GM19455 (cell line): Measurements from ENCODE around the gene C6orf58.

ENCODE experiments used
- ATAC-seq: cut with Tn5 transposase; IDR thresholded peaks from one replicate; pipeline ENCODE4 v1.9.1; 2021; ENCODE audit not compliant: unreplicated experiment

C6orf58 gene

DNA sequence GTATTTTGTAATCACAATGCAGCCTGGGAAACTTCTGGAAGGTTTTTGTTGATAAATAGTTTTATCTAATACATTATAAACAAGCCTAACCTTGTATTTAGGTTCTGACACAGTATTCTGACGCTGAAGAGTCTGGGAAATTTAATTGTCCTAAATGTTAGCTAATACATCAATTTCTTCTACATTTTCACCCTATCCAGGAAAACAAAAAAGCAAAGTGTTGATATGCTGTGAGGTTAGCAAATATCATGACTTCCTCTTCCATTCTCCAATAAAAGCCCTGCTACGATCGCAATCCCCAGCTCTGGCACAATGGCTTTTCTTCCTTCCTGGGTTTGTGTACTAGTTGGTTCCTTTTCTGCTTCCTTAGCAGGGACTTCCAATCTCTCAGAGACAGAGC, at the start of gene C6orf58:
Gene C6orf58, plus strand, starts transcription at position 301 of the 400 bp plus-strand sequence. Its CDS starts 12 bp downstream, at position 313.
- ATAC-seq = no peak

DNA sequence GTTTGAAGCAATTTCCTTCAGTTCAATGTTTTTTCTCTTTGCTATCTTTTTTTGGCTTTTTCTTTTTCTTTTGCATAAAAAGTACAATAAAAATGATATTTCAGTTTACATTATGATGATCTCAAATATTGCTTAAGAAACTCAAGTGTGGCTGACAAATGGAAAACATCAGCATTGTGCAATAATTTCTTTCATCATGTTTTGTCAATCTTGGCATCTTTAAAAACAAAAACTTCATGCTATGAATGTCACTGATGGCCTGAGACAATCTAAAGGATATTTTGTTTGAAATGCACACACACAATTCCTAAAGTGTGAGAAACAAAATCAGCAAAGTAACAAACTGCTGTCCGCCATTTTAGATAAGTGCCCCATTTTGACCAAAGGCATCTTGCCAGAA, 44.0 kb upstream of the C6orf58 start:
- ATAC-seq = no peak

DNA sequence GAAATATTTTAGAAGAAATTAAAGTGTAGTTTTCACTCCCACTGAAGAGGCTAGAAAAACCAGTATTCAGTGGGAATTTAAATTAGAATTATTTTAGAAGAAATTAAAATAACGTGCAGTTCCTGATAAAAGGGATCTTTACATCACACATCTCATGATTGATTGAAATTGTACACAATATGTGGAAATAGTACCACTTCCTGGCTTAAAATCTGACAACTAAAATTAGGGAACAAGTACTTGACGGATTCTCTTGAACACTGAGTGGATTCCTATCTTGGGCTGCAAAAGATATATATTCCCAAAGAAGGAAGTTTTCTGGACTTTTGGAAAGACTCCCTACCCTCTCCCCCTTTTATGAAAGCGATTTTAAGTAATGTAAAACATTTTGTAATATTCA, 43.2 kb upstream of the C6orf58 start:
- no peak for ATAC-seq

DNA sequence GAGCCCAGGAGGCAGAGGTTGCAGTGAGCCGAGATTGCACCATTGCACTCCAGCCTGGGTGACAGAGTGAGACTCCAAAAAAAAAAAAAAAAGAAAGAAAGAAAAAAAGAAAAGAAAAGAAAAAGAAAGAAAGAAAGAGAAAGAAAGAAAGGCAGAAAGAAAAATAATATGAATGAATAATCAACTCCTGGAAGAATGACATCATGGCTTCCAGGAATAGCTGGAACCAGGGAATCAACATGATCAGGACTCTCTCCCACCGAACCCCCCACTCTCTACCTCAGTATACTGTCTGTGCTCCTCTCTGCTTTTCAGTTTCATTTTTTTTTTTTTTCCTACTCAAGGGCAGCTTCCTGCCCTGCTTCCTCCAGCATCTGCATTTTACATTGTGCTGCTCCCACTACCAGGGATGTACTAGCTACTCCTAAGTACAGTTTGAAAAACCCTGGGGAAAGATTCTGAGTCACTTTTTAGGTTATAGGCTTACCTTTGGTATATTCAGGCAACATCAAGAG, 38.2 kb upstream of the C6orf58 start:
- no peak for ATAC-seq

DNA sequence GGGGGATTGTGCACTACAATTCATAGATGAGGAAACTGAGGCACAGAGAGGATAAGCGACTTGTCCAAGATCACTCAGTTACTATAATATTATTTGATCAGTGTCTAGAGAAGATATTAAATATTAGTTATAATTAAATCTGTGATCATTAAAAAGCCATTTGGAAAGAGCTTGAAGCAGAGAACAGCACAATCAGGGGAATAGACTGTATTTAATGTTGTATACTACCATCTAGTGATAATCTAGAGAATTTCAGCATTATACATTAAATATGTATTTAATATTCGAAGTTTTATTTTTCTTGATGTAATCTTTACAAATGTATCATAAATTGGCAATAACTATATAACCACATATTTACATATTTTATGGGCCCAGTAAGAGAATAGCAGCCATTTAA, 37.7 kb upstream of the C6orf58 start:
- ATAC-seq = peak; percentile 59

DNA sequence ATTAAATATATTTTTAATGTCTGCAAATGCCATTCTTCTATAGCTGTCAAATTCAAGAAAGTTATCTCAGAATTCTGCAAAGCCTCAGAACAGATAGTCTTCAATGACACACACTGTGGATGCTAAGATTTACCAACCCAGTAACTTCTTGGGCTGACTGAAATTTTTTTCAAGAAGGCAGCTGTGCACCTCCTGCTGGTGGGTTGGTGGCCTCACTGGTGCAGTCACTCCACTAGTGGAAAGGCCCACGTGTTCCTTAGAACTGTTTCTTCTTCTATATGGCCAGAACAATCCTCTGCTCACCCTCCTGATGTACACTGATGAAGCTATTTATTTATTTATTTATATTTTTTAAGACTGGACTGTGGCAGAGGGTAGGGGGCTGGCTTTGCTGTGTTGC, 29.8 kb upstream of the C6orf58 start:
- peak; percentile 51 for ATAC-seq

DNA sequence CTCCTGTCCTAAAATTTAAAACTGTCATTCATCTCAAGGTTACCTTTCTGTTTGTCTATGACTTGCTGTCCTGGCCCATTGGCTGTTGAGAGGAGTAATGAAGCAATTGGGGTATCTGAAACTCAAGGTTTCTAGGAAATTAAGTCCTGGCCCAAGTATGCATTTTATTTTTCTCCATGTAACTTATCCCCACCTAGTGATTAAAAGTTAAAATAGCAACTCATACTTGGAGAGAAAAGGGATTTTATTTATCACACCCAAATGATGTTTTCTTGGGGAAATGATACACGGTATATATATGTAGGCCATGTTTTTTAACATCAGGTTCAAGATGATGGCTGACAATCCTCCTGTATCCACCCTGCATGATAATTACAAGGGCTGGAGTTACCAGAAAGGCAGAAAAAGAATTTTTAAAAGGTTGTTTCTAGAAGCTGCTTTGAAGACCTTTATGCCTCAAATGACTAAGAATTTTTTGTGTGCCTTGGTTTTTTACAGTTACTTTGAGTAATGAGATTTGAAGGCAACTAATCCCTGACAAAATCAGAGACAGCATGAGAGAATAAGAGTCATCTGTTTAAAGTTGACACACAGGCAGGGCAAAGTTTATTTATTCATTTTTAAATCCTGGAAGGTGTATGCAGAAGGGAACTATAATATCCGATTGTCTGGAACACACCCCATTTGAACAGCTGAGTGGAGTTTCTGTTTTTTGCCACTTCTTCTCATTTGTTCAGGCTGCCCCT, 28.9 kb upstream of the C6orf58 start:
- ATAC-seq = no peak

DNA sequence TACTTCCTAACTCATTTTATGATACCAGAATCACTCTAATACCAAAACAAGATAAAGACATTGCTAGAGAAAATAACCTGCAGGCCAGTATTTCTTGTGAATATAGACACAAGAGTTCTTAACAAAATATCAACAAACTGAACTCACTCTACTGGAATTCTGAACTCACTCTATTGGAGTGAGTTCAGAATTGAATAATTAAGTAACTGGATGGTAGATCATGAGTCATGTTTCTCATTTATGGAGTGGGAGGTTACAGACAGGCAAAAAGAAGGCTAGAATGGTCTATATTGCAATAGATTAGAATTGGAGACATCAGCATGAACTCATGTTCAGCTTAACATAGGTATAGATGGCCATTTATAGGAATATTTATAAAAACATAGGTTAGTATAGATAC, 26.6 kb upstream of the C6orf58 start:
- no peak for ATAC-seq

DNA sequence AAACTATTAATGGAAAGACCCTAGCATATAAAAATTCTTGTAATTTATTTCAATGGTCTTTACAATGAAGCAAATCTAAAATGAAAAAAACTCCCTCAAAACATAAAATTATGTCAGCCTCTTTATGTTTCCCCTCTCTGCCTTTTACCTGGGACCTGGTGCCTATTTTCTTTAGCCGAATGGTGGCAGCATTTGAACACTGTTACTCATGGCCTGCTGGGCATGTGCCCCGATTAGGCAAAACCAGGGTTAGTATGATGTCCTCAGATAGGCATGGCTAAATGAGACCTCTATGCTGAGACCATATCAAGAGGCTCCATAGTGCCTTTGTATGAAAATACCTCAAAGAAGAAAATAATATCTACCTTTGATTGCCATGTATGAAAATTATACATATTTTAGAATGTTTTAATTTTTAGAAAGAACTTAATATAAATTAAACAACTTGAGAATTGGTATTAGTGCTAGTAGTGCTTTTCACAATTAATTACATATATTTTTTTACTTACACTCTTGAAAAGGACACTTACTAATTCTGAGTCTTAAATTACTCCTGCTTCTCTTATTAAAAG, 22.5 kb upstream of the C6orf58 start:
- ATAC-seq = no peak

DNA sequence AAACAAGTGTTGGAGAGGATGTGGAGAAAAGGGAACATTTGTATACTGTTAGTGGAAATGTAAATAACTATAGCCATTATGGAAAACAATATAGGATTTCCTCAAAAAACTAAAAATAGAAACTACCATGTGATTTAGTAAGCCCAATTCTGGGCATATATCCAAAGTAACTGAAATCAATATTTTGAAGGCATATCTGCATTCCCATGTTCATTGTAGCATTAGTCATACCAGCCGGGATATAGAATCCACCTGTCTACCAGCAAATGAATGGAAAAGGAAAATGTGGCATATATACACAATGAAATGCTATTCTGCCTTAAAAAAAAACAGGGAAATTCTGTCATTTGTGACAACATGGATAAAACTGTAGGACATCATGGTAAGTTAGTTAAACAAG, 15.3 kb upstream of the C6orf58 start:
- no peak for ATAC-seq

DNA sequence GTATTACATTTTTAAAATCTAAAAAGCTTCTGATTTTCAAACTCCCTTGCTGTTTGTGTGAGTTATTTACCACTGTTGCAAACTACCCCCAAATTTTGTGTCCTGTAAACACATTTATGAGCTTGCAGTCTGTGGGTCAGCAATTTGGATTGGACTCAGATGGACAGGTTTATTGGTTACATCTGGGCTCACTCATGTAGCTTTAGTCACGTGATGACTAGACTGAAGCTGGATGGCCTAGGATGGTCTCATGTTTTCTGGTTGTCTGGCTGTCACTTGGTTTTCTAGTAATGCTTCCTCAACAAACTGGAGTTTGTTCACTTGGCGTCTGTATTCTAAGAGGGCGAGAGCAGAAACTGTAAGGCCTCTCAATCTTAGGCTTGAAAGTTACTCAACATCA, 12.2 kb upstream of the C6orf58 start:
- no peak for ATAC-seq

DNA sequence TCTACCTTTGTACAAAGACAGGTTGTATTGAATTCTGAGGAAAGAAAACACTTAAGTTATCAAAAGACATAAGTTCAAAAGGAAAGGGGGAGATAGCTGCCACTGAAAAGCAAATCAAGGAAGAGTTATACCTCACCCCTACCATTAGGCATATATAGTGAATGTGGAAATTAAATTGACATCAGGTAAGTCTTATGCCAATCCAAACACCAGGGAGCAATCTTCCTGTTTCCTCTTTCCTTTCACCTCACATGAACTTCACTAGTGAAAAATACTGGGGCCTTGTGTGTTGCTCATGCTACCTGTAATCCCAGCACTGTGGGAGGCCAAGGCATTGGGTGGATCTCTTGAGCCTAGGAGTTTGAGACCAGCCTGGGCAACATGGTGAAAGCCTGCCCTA, 10.9 kb upstream of the C6orf58 start:
- no peak for ATAC-seq

DNA sequence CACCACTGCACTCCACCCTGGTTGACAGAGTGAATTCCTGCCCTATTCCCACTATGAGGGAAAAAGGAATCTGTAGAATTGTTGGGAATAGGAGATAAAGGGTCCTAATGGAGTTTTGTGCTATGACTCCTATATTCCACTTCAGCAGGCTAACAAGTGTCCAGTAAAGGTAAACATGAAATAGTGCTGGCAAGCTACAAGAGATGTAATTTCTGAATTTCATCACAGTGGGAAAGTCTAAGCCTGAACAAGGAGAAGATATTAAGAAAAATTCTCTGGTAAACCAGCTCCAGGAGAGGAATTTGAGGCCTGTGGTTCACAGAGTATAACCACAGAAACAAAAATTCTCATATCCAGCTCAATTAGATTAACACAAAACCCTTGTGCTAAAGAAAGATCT, 10.3 kb upstream of the C6orf58 start:
- ATAC-seq = no peak

DNA sequence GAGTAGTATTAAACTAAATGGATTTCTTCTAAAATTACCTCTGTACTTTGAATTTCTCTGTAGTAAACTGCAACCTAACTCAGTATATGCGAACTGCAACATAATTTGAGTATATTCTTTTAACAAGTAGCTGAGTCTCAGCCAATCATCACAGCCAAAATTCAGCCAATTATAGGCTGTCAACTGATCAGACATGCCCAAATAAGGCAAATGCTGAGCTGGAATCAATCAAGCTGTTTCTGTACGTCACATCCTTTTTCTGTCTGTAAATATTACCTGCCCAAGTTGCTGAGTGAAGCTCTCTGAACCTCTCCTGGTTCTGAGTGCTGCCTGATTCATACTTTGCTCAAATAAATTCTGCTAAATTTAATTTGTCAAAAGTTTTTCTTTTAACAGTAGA, 9.5 kb upstream of the C6orf58 start:
- ATAC-seq = no peak

DNA sequence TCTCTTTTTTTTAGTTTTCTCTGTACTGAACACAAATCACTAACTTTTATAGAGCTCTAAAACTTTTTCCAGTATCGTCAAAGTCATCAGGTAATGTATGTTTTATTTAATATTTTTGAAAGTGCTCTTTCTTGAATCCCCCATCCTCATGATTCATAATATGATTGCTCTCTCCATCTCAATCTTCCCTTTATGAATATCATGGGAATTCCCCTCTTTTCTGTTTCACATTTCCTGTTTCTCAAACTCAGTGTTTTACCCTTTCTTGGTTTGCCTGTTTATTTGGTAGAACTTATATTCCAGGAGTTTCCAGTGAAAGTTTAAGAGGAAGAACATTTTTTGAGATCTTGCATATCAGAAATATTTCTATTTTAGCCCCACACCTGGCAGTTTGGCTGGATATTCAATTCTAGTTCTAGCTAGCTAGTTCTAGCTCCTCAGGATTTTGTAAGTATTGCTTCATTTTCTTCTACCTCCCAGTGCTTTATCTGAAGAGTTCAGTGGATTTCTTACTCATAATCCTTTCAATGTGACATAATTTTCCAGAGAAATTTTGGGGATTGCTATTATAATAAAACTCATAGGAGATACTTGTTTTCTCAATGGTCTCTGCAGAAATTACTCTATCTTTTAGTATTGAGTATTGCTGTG, 6.1 kb upstream of the C6orf58 start:
- ATAC-seq = no peak

DNA sequence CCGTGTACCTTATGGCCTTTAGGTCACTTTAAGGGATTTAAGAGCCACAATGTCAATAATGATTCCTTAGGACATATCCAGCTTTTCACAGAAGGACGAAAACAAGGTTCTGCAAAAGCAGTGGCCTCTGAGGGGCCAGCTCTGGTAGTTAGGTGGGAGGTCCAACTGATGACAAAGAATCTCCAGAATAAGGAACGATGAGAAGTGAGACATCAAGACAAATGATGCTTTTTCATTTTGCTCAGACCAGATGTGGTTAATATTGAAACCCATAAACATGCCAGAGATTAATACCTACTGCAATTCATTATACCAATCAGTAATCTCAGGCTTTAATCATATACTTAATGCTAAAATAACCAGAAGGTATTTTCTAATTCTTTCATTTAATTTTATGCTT, 1.9 kb downstream of the C6orf58 start:
- ATAC-seq = no peak

DNA sequence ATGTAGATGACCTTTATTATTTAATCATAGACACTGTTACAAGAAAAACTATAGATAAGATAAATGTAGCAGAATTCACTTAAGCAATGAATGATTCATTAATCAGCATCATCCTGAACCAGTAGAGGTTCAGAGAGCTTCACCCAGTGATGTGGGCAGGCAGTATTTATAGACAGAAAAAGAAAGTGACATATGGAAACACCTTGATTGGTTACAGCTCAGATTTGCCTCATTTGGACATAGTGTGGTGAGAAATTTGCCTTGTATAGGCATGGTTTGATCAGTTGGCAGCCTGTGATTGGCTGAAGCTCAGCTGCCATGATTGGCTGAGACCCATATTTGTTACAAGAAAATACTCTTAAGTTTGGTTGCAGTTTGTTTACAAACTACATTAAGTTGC, 4.6 kb downstream of the C6orf58 start:
- no peak for ATAC-seq

DNA sequence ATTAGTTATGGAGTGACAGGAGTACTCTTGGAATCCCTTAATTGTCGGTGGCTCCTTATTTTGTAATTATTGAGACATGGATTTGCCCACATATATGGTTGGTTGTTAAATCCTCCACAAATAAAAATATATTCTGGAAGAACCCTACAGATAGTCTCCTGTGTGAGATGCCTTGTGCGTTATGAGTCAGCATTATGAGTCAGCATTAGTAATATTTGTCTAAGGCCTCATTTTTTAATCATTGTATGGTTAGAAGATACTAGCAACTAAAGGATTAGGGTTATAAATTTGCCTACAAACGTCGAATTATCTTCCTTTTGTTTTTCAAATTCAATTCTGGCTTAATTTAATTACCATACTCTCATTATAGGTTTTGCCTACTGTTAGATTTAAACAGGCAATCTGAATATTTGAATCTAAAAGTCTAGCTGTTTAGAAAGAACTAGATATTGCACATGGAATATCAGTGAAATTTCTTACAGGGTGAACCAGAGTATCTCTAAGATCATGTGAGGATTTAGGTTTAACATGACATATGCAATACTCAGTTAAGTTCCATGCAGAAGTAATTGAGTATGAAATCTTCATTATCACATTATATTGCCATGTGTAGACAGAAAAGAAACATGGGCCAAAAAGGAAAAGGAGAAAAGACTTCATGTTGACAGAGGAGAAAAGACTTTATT, 5.9 kb downstream of the C6orf58 start:
- ATAC-seq = no peak

DNA sequence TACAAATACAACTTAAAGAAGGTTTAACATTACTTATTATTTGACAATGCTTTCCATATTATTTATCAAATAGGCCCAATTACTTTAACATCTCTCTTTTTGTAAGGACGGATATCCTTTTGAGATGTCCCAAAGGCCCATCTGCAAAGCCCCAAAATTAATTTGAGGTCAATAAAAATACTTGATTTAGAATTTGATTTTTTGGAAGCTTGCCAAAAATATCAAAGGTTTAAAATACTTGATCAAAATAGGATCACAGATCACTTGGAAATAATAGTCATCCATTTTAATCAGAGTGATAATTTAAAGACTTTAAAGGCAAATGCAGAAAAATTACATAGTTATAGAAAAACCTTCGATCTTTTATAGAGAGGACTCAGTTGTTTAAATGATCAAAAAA, 8.1 kb downstream of the C6orf58 start:
- no peak for ATAC-seq

DNA sequence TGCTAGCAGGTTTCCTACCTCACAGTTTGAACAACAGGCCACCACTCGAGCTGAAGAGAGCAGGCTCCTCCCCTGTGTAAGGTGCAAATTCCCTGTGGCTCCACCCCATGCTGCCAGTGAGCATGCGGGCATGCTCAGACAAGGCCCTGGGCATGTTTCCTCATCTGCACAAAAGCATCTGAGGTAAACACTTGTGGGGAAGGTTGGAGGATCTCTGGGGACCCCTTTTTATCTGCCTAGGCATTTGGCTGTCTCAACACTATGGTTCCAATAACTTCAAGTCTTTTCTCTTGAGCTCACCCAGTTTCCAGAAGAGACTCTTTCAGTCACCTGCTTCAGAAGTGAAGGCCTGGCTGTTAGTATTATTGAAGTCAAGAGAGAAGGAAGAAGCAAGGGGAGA, 9.4 kb downstream of the C6orf58 start:
- no peak for ATAC-seq

DNA sequence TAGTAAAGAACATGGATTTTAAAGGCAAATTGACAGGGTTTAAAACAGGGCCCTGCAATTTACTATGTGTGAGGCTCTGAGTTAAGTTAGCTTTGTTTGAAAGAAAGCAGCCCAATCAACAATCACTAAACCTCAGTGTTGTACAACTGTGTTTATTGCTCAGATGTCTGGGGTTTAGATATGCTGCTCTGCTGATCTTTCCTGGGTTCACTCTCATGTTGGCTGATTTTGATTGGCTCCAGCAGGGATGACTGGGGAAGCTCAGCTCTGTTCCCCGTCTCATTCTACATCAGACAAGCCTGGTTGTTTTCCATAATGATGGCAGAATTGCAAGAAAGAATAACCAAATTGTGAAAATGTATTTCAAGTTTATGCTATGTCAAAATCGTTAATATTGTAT, 10.9 kb downstream of the C6orf58 start:
- no peak for ATAC-seq

DNA sequence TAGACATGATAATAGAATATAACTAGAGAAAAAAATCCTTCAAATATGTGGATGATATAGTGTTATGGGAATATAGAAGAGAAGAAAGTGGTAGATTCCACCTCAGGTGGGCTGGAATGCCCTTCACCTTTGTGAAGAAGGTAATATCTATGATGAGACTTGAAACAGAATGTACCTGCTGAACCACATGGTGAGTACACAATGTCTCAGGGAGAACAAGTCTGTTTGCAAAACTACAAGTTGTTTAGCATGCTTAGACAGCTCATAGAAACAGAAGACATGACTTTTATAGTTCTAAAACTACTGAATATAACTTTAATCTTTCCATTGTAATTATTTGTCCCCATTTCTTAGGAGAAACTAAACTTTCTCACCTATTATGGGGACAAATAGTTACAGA, 12.2 kb downstream of the C6orf58 start:
- ATAC-seq = no peak
